GM21526 (cell line): Measurements from ENCODE around the gene EXOC3L4.
"Not testable (repeated sequence)": the region's sequence is repeated elsewhere in the genome, so short reads cannot be mapped to it uniquely, and the experiment has no call there.

Source experiments
- ATAC-seq: cut with Tn5 transposase; IDR thresholded peaks from one replicate; pipeline ENCODE4 v1.9.1; 2021; ENCODE audit warnings: moderate library complexity; ENCODE audit not compliant: unreplicated experiment, low FRiP score

EXOC3L4 gene

GRCh38 chr14:103141117-103141796, 46.7 kb downstream of the EXOC3L4 start:
- no peak for ATAC-seq

- no peak for ATAC-seq
These were observed 47.5 kb downstream of the EXOC3L4 start for GRCh38 chr14:103142026-103142425.

DNA sequence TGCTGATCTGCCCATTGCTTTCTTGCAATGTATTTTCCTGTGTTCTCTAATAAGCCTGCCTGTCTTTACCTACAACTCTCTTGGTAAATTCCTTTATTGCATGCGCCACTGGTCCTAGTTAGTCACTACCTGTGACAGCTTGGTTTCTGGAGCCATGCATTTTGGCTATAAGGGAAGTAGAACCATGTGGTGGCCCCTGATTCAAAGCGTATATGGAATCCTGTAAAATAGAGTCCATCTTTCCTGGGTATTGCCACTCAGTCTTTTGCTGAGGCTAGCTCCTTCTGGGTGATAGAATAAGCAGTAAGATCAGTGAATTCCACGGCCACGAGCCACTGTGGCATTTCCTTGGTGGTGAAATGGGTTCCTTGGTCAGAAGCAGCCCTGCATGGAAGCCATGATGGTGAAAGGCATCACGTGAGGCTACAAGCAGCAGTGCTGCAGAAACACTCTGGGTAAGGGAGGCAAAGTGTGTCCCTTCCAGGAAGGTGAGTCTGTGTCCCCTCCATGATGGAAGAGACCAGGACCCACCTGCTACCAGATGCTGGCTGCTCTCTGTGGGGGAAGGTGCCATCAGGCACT, 48.3 kb downstream of the EXOC3L4 start:
- ATAC-seq: no peak

- no peak for ATAC-seq
These were observed 49.0 kb downstream of the EXOC3L4 start for GRCh38 chr14:103143506-103143905.

GRCh38 chr14:103144085-103144484, 49.6 kb downstream of the EXOC3L4 start:
- no peak for ATAC-seq

- no peak for ATAC-seq
These were observed 51.7 kb downstream of the EXOC3L4 start for GRCh38 chr14:103146141-103146709.

DNA sequence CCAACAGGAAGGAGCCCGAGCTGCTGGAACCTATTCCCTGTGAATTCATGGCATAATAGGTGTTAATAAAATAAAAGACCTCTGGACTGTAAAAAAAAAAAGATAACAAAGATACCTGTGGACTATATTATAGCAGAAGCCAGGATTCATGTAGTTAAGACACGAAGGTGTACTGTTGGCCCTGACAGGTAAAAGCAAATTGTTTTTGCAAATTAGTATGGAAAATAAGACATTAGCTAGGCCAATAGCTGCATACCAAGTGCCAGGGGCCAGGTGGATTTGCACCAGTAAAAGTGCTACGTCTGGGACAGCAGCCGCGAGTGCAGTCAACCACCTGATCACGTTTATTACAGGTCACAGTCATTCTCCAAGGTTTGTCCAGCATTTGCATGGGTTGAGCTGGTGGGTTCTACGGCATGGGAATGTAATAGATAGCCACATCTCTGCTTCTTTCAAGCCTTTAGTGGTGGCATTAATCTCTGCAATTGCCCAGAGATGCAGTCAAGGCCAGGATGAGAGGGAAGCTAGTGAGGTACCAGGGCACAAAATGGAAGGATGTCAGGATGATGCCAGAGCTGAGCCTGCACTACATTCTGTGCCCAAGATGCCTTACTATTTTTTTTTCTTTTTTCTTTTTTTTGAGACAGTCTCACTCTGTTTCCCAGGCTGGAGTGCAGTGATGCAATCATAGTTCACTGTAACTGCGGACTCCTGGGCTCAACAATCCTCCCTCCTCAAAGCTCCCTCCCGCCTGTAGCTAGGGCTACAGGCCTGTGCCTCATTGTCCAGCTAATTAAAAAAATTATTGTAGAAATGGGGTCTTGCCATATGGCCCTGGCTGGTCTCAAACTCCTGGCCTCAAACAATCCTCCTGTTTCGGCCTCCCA, 55.1 kb downstream of the EXOC3L4 start:
- no peak for ATAC-seq

DNA sequence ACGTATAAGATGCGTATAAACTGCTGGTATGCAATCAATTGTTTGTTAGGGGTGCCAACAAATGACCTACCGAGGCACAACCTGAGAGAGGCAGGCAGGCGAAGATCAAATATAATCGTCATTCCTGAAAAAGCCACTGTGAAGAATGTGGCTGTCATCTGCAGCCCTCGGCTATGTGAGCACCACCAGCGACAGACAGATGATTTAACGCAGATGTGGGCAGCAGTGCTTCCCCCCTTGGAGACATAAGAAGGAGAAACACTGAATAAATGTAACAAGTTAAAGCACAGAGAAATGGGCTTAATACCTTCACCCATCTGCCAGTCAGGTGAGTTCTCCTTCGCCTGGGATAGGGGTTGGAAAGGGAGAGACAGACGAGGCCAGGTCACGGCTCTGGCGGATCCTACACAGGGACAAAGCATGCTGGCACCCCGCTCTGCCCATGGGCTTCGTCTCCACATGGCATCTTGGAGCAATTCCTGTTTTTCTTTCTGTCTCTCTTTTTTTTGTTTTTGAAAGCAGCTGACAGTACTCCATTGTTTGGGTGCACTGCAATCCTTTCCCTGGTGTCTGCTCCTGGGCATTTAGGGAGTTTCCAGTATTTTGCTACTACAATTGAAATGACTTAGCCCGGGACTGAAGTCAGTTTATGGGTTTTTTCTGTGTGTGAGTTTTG, 56.9 kb downstream of the EXOC3L4 start:
- ATAC-seq: no peak

- no peak for ATAC-seq
These were observed 60.5 kb downstream of the EXOC3L4 start for GRCh38 chr14:103155010-103155409.

GRCh38 chr14:103155416-103155815, 60.9 kb downstream of the EXOC3L4 start:
- ATAC-seq: not testable (repeated sequence)

GRCh38 chr14:103155826-103156394, 61.4 kb downstream of the EXOC3L4 start:
- ATAC-seq: no peak

- ATAC-seq: no peak
These were observed 62.3 kb downstream of the EXOC3L4 start for GRCh38 chr14:103156651-103157378.

DNA sequence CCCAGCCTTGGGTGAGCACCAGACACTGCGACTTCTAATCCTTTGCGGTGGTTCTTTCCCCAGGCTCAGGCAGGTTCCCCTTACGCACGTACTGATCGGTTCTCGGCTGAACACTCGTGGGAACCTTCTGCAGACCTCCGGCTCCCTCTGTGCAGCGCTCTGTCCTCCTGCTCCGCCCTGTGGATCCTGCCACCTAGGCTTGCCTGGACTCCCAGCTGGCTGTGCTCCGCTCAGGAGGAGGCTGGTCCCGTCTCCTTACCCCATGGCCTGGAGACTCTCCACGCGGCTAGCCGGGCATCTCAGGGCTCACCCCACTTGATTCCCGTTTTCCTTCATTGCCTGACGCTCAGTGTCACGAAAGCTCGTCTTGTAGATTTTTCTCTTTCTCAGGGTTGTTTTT, 63.4 kb downstream of the EXOC3L4 start:
- no peak for ATAC-seq

- ATAC-seq: no peak
These were observed 64.2 kb downstream of the EXOC3L4 start for GRCh38 chr14:103158688-103159087.
